ENCODE results near the gene THSD4.

Gene THSD4

GRCh38 chr15:71485094-71485693 lies 369.9 kb downstream of the THSD4 start:
- Histone ChIP-seq H3F3A (ENCODE audit: insufficient read depth, low read length) (no peaks in the 10 kb centered on the region), H4K20me1 (ENCODE audit: insufficient read depth, low read length) (no peaks in the 10 kb centered on the region), H3K9me2 (ENCODE audit: low read depth, low read length) (no peaks in the 10 kb centered on the region), H3K4me2 (ENCODE audit: low read length) (no peak overlapping the region), H3K27me3 (ENCODE audit: insufficient read depth, low read length) (0 out of 2 replicates have a peak, but pooled peaks cover 4% of the 10 kb centered on the region), H2AFZ (ENCODE audit: low read length) (no peak overlapping the region), H3K27ac (ENCODE audit: low read depth, low read length, poor library complexity, severe bottlenecking) (no peak overlapping the region), H3K4me3 (ENCODE audit: low read depth, low read length, poor library complexity, severe bottlenecking) (no peak overlapping the region), H3K79me2 (ENCODE audit: insufficient read depth, low read length) (no peaks in the 10 kb centered on the region), H3K4me1 (ENCODE audit: insufficient read depth, low read length, severe bottlenecking) (no peaks in the 10 kb centered on the region), H3K9me3 (ENCODE audit: low read length) (no peaks in the 10 kb centered on the region), H3K36me3 (ENCODE audit: insufficient read depth, low read length) (no peaks in the 10 kb centered on the region), H3K9ac (ENCODE audit: low read length) (no peak overlapping the region)
- TF ChIP-seq EZH2 (IDR thresholded peaks at IDR 0.05; ENCODE audit: borderline replicate concordance, low read length) (no peak), CTCF (IDR thresholded peaks at IDR 0.05; ENCODE audit: low read length) (peak; percentile 46)

- Histone ChIP-seq H3K4me1 (ENCODE audit: insufficient read depth, low read length, severe bottlenecking) (no peaks in the 10 kb centered on the region), H3K9me3 (ENCODE audit: low read length) (no peaks in the 10 kb centered on the region), H3K4me3 (ENCODE audit: low read depth, low read length, poor library complexity, severe bottlenecking) (no peak overlapping the region), H3K79me2 (ENCODE audit: insufficient read depth, low read length) (no peaks in the 10 kb centered on the region), H3K4me2 (ENCODE audit: low read length) (no peak overlapping the region), H3F3A (ENCODE audit: insufficient read depth, low read length) (no peaks in the 10 kb centered on the region), H3K9ac (ENCODE audit: low read length) (no peak overlapping the region), H4K20me1 (ENCODE audit: insufficient read depth, low read length) (no peaks in the 10 kb centered on the region), H2AFZ (ENCODE audit: low read length) (no peak overlapping the region), H3K36me3 (ENCODE audit: insufficient read depth, low read length) (no peaks in the 10 kb centered on the region), H3K27me3 (ENCODE audit: insufficient read depth, low read length) (0 out of 2 replicates have a peak, but pooled peaks cover 4% of the 10 kb centered on the region), H3K27ac (ENCODE audit: low read depth, low read length, poor library complexity, severe bottlenecking) (no peak overlapping the region), H3K9me2 (ENCODE audit: low read depth, low read length) (no peaks in the 10 kb centered on the region)
- TF ChIP-seq CTCF (IDR thresholded peaks at IDR 0.05; ENCODE audit: low read length) (no peak), EZH2 (IDR thresholded peaks at IDR 0.05; ENCODE audit: borderline replicate concordance, low read length) (no peak)
These were observed 374.3 kb downstream of the THSD4 start for GRCh38 chr15:71489570-71489969.

GRCh38 chr15:71493526-71493925 lies 378.3 kb downstream of the THSD4 start:
- H2AFZ ChIP-seq (ENCODE audit: low read length), result no peak overlapping the region
- no peaks in the 10 kb centered on the region for H3K9me2 ChIP-seq (ENCODE audit: low read depth, low read length)
- no peak overlapping the region for H3K27ac ChIP-seq (ENCODE audit: low read depth, low read length, poor library complexity, severe bottlenecking)
- H3K36me3 ChIP-seq (ENCODE audit: insufficient read depth, low read length), result no peaks in the 10 kb centered on the region
- H3K4me2 ChIP-seq (ENCODE audit: low read length), result no peak overlapping the region
- no peaks in the 10 kb centered on the region for H3K9me3 ChIP-seq (ENCODE audit: low read length)
- no peaks in the 10 kb centered on the region for H4K20me1 ChIP-seq (ENCODE audit: insufficient read depth, low read length)
- no peaks in the 10 kb centered on the region for H3K4me1 ChIP-seq (ENCODE audit: insufficient read depth, low read length, severe bottlenecking)
- TF ChIP-seq CTCF (IDR thresholded peaks at IDR 0.05; ENCODE audit: low read length) (no peak), EZH2 (IDR thresholded peaks at IDR 0.05; ENCODE audit: borderline replicate concordance, low read length) (no peak)
- 0 out of 2 replicates have a peak, but pooled peaks cover 4% of the 10 kb centered on the region for H3K27me3 ChIP-seq (ENCODE audit: insufficient read depth, low read length)
- no peaks in the 10 kb centered on the region for H3F3A ChIP-seq (ENCODE audit: insufficient read depth, low read length)
- no peaks in the 10 kb centered on the region for H3K79me2 ChIP-seq (ENCODE audit: insufficient read depth, low read length)
- H3K4me3 ChIP-seq (ENCODE audit: low read depth, low read length, poor library complexity, severe bottlenecking), result no peak overlapping the region
- no peak overlapping the region for H3K9ac ChIP-seq (ENCODE audit: low read length)
